Prostate gland (tissue), 2 donors: ENCODE measurements around the gene BOC.

ENCODE experiments used
- CTCF ChIP-seq, 4 experiments: fragments of 200-600 bp in 2 of 4; fragments of 450-650 bp in 2 of 4; sonication (generic) in 2 of 4; IDR thresholded peaks; 1 replicate in 3 of 4; 2 replicates in 1 of 4; pipeline ENCODE4 v1.5.1; 2016 to 2019; ENCODE audit warnings: antibody characterized with exemption in 4 of 4, mild to moderate bottlenecking in 2 of 4, moderate library complexity in 2 of 4
- POLR2A ChIP-seq: fragments of 450-650 bp; IDR thresholded peaks from one replicate; pipeline ENCODE4 v1.6.1; 2016; ENCODE audit warnings: antibody characterized with exemption, mild to moderate bottlenecking

- TF ChIP-seq CTCF (IDR thresholded peaks at IDR 0.05) = no peak
- TF ChIP-seq POLR2A = no peak
Observed at GRCh38 chr3:113304856-113305540, 93.6 kb downstream of the BOC start.
